Measurements from ENCODE around the gene MRE11.

Gene MRE11

DNA sequence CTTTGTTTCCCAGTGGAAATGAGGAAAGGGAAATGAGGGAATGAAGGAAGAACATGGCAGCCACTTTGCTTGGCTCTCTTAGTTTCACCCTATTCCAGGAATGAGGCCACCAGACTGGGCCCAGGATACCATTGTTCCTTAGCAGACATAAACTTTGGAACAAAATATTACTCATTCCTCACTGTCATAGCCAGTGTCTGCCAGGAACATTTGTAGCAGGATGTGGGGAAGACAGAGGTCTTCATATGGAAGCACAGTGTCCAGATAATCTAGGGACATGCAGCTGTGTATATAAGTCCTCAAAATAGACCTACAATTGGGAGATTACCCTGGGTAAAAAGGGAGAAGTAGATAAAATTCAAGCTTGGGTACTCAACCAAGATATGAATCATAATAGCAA lies 34.9 kb upstream of the MRE11 start (continued):
- TF ChIP-seq, protein P1, sequence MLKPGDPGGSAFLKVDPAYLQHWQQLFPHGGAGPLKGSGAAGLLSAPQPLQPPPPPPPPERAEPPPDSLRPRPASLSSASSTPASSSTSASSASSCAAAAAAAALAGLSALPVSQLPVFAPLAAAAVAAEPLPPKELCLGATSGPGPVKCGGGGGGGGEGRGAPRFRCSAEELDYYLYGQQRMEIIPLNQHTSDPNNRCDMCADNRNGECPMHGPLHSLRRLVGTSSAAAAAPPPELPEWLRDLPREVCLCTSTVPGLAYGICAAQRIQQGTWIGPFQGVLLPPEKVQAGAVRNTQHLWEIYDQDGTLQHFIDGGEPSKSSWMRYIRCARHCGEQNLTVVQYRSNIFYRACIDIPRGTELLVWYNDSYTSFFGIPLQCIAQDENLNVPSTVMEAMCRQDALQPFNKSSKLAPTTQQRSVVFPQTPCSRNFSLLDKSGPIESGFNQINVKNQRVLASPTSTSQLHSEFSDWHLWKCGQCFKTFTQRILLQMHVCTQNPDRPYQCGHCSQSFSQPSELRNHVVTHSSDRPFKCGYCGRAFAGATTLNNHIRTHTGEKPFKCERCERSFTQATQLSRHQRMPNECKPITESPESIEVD (tag by site-specific recombination; IDR thresholded peaks at IDR 0.05): no peak
- TF ChIP-seq HOXD13 (CRISPR knock-in tag; IDR thresholded peaks at IDR 0.05; ENCODE audit: borderline replicate concordance): no peak
- TF ChIP-seq, protein P2, sequence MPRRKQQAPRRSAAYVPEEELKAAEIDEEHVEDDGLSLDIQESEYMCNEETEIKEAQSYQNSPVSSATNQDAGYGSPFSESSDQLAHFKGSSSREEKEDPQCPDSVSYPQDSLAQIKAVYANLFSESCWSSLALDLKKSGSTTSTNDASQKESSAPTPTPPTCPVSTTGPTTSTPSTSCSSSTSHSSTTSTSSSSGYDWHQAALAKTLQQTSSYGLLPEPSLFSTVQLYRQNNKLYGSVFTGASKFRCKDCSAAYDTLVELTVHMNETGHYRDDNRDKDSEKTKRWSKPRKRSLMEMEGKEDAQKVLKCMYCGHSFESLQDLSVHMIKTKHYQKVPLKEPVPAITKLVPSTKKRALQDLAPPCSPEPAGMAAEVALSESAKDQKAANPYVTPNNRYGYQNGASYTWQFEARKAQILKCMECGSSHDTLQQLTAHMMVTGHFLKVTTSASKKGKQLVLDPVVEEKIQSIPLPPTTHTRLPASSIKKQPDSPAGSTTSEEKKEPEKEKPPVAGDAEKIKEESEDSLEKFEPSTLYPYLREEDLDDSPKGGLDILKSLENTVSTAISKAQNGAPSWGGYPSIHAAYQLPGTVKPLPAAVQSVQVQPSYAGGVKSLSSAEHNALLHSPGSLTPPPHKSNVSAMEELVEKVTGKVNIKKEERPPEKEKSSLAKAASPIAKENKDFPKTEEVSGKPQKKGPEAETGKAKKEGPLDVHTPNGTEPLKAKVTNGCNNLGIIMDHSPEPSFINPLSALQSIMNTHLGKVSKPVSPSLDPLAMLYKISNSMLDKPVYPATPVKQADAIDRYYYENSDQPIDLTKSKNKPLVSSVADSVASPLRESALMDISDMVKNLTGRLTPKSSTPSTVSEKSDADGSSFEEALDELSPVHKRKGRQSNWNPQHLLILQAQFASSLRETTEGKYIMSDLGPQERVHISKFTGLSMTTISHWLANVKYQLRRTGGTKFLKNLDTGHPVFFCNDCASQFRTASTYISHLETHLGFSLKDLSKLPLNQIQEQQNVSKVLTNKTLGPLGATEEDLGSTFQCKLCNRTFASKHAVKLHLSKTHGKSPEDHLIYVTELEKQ (tag by site-specific recombination; IDR thresholded peaks at IDR 0.05; ENCODE audit: borderline replicate concordance): no peak
- no peak for TF ChIP-seq ZNF394 (tag by site-specific recombination; IDR thresholded peaks at IDR 0.05; ENCODE audit: borderline replicate concordance)
- TF ChIP-seq ZNF768 (tag by site-specific recombination; IDR thresholded peaks at IDR 0.05): no peak
- TF ChIP-seq, protein P3, sequence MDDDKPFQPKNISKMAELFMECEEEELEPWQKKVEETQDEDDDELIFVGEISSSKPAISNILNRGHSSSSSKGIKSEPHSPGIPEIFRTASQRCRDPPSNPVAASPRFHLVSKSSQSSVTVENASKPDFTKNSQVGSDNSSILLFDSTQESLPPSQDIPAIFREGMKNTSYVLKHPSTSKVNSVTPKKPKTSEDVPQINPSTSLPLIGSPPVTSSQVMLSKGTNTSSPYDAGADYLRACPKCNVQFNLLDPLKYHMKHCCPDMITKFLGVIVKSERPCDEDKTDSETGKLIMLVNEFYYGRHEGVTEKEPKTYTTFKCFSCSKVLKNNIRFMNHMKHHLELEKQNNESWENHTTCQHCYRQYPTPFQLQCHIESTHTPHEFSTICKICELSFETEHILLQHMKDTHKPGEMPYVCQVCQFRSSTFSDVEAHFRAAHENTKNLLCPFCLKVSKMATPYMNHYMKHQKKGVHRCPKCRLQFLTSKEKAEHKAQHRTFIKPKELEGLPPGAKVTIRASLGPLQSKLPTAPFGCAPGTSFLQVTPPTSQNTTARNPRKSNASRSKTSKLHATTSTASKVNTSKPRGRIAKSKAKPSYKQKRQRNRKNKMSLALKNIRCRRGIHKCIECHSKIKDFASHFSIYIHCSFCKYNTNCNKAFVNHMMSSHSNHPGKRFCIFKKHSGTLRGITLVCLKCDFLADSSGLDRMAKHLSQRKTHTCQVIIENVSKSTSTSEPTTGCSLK (tag by site-specific recombination; IDR thresholded peaks at IDR 0.05): no peak
- no peak for TF ChIP-seq ZNF664 (tag by site-specific recombination; IDR thresholded peaks at IDR 0.05)
- TF ChIP-seq ZNF350 (tag by site-specific recombination; IDR thresholded peaks at IDR 0.05): no peak

DNA sequence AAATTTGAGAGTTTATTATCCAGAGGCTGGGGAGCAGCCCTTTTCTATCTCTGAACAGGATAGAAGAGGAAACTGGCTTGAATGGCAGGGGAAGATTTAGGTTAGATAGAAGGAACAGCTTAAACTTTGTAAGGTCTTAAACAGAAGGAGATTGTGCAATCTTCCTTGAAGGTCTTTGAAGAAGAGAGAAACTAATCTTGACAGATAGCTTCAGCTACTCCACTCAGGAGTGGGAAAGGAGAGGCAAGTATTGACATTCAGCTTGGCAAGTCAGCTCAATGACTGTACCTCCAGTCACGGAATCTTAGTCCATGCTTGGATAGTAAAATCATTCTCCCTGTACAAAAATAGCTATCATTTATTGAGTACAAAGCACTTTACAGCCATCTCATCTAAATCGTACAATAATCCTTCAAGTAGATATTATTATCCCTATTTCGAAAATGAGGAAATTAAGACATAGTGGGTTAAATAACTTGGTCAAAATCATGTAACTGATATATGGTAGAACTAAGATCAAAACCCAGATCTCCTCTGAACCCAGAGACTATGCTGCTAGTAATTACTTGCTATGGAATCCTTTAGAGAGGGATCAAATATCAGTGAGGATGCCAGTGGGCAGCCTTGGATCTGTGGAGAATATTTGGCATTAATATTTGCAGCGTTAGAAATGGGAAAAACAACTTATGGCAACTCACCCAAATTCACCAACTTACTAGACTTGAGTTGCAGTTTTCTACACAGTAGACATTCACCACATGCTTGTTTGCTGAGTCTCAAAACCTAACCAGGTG lies 33.2 kb upstream of the MRE11 start:
- Histone ChIP-seq H3K9me3 (ENCODE audit: control insufficient read depth, insufficient read depth, low read depth, low read length) (no peaks in the 10 kb centered on the region), H3K36me3 (ENCODE audit: control insufficient read depth in 2 of 2, insufficient read depth in 1 of 2, low read length in 2 of 2) (no peaks in the 10 kb centered on the region), H3K4me3 (ENCODE audit: low read depth, low read length) (no peak overlapping the region), H3K4me1 (ENCODE audit: control insufficient read depth, insufficient read depth, low read length) (no peaks in the 10 kb centered on the region), H3K27ac (ENCODE audit: extremely low read depth, low read depth, low read length) (no peak overlapping the region)
- ChIA-PET POLR2A (interaction anchor here (1.1 kb wide), 1 partner anchor 17 kb away, joined by 4 read pairs; the partner anchor contains the start of gene FUT4), CTCF (interaction anchor here (0.6 to 1.7 kb wide), 5 partner anchors 13 to 302 kb away, joined by 3 to 5 read pairs (median 4); partner anchors contain the start of gene C11orf97)
- peak; percentile 43; the same call in 1 of the 2 replicates for TF ChIP-seq ZNF394 (tag by site-specific recombination; IDR thresholded peaks at IDR 0.05; ENCODE audit: borderline replicate concordance)
- TF ChIP-seq, protein P4, sequence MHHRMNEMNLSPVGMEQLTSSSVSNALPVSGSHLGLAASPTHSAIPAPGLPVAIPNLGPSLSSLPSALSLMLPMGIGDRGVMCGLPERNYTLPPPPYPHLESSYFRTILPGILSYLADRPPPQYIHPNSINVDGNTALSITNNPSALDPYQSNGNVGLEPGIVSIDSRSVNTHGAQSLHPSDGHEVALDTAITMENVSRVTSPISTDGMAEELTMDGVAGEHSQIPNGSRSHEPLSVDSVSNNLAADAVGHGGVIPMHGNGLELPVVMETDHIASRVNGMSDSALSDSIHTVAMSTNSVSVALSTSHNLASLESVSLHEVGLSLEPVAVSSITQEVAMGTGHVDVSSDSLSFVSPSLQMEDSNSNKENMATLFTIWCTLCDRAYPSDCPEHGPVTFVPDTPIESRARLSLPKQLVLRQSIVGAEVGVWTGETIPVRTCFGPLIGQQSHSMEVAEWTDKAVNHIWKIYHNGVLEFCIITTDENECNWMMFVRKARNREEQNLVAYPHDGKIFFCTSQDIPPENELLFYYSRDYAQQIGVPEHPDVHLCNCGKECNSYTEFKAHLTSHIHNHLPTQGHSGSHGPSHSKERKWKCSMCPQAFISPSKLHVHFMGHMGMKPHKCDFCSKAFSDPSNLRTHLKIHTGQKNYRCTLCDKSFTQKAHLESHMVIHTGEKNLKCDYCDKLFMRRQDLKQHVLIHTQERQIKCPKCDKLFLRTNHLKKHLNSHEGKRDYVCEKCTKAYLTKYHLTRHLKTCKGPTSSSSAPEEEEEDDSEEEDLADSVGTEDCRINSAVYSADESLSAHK (tag by site-specific recombination; IDR thresholded peaks at IDR 0.05): no peak
- no peak for TF ChIP-seq SETDB1 (IDR thresholded peaks at IDR 0.05; ENCODE audit: insufficient read length, low read length)
- TF ChIP-seq ZNF664 (tag by site-specific recombination; IDR thresholded peaks at IDR 0.05): 0 out of 2 replicates have a peak, but pooled peaks have one; percentile 13
- no peak for TF ChIP-seq ZIC2 (tag by site-specific recombination; IDR thresholded peaks at IDR 0.05)
- no peak for TF ChIP-seq KLF9 (tag by site-specific recombination; IDR thresholded peaks at IDR 0.05; ENCODE audit: low read depth)
- TF ChIP-seq ZNF169 (tag by site-specific recombination; IDR thresholded peaks at IDR 0.05): no peak
- TF ChIP-seq ZNF561 (tag by site-specific recombination; IDR thresholded peaks at IDR 0.05; ENCODE audit: borderline replicate concordance): no peak
- TF ChIP-seq ZNF830 (tag by site-specific recombination; IDR thresholded peaks at IDR 0.05; ENCODE audit: low read depth): no peak
- TF ChIP-seq FEZF1 (tag by site-specific recombination; IDR thresholded peaks at IDR 0.05): no peak
- TF ChIP-seq ZNF585B (tag by site-specific recombination; IDR thresholded peaks at IDR 0.05): no peak
